ENCODE measurements around the gene ARHGAP10.

ARHGAP10 gene

DNA sequence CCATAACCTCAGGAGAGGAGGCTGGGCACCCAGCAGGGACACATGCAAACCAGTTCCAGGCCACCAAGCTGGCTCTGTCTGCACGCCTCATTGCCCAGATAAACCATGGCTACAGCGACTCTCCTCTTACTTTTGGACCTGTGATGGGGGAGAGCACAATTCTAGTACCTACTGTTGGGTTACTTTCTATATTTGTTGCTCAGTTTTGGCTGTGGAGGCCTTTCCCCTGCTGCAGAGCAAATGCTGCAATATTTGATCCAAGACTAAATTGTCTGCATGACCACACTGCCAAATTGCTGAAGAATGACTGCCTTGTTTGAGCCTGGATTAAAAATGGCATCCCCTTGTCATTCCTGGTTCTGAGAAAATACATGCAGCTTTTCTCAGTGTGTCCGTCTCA lies 253.5 kb downstream of the ARHGAP10 start:
- DNase-seq (ENCODE audit: low read depth): no peak
- no peak overlapping the region for H3K4me3 ChIP-seq (ENCODE audit: low read depth, low read length)
- no peak for TF ChIP-seq POLR2A (IDR thresholded peaks at IDR 0.05; ENCODE audit: extremely low read depth, insufficient read length)
- TF ChIP-seq MYC (IDR thresholded peaks at IDR 0.05; ENCODE audit: low read depth, low read length): no peak
- TF ChIP-seq, protein P1, sequence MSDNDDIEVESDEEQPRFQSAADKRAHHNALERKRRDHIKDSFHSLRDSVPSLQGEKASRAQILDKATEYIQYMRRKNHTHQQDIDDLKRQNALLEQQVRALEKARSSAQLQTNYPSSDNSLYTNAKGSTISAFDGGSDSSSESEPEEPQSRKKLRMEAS (IDR thresholded peaks at IDR 0.05; ENCODE audit: low read depth, low read length): no peak
- TF ChIP-seq, protein P2, sequence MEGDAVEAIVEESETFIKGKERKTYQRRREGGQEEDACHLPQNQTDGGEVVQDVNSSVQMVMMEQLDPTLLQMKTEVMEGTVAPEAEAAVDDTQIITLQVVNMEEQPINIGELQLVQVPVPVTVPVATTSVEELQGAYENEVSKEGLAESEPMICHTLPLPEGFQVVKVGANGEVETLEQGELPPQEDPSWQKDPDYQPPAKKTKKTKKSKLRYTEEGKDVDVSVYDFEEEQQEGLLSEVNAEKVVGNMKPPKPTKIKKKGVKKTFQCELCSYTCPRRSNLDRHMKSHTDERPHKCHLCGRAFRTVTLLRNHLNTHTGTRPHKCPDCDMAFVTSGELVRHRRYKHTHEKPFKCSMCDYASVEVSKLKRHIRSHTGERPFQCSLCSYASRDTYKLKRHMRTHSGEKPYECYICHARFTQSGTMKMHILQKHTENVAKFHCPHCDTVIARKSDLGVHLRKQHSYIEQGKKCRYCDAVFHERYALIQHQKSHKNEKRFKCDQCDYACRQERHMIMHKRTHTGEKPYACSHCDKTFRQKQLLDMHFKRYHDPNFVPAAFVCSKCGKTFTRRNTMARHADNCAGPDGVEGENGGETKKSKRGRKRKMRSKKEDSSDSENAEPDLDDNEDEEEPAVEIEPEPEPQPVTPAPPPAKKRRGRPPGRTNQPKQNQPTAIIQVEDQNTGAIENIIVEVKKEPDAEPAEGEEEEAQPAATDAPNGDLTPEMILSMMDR (IDR thresholded peaks at IDR 0.05; ENCODE audit: low read depth, low read length): no peak

DNA sequence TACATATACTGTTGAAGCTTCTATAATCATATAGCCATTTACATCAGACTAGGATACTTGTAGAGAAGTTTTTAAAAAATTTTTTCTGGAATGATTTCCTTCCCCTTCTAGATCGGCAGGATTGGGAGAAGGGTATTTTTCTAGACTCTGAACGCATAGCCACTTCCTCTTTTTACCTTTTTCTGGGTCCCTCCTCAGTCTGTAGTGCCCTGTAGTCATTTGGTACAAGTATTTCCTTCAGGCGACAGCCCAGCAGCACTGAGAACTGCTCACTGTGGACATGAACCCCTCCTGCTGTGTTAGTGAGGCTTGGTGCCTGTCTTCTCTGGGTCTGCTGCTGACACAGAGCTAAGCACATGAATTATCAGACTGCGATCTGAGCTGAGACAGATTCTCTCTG lies 255.4 kb downstream of the ARHGAP10 start:
- DNase-seq (ENCODE audit: low read depth): no peak
- TF ChIP-seq, protein P1 (IDR thresholded peaks at IDR 0.05; ENCODE audit: low read depth, low read length): no peak
- TF ChIP-seq POLR2A (IDR thresholded peaks at IDR 0.05; ENCODE audit: extremely low read depth, insufficient read length) (no peak), MYC (IDR thresholded peaks at IDR 0.05; ENCODE audit: low read depth, low read length) (no peak)
- TF ChIP-seq, protein P2 (IDR thresholded peaks at IDR 0.05; ENCODE audit: low read depth, low read length): no peak
- no peak overlapping the region for H3K4me3 ChIP-seq (ENCODE audit: low read depth, low read length)

DNA sequence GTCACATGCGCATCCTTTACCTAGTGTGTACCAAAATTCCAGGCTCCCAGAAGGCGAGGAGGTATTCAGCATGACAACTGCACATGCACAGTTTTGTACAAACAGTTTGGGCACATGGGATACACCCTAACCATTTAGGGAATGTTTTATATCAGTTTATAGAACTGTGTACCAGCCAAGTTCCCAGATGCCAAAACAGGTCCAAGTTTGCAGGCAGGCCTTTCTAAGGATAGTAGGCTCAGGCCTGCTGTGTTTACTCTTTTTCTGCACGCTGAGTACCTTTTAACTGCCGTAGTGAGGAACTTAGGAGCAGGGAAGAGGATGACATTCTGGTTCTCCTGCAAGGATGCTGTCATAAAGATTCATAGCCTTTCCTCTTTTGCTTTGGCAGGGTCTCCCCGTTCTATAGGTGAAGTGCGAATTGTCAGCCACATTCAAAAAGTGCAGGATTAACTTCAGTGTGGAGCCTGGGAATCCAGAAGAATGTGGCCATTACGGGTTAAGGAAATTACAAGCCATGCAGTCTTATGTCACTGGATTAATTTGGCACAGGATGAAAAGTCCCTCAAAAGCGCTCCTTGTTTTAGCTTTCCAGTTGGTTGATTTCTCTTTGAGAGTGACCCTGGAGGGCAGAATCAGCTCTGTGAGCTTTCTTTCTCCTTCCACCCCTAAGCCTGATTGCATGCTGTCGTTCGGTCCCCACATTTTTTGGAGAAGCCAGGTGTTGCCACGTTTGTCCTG lies 259.8 kb downstream of the ARHGAP10 start:
- DNase-seq (ENCODE audit: low read depth): no peak
- TF ChIP-seq MYC (IDR thresholded peaks at IDR 0.05; ENCODE audit: low read depth, low read length): no peak
- TF ChIP-seq POLR2A (IDR thresholded peaks at IDR 0.05; ENCODE audit: extremely low read depth, insufficient read length): no peak
- TF ChIP-seq, protein P2 (IDR thresholded peaks at IDR 0.05; ENCODE audit: low read depth, low read length): no peak
- TF ChIP-seq, protein P1 (IDR thresholded peaks at IDR 0.05; ENCODE audit: low read depth, low read length): no peak

DNA sequence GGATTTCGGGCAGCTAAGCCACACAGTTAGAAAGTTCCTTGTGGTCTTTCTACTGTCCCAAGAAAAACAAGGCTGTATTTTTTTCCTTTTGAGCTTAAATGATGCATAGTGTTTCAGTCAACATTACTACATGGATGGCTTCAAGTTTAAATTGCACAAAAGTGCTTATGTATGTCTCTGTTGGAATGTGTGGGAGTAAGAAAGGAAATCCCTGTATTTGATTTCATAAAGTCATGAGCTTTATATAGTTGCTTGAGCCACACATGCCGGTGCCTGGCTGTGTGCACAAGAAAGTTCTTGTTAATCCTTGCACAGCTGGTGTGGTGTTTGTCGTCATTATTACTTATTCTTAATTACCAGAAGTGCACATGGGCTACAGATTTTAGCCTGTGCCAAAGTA lies 262.2 kb downstream of the ARHGAP10 start:
- no peak for DNase-seq (ENCODE audit: low read depth)

More for the DNA sequence above, 259.8 kb downstream of the ARHGAP10 start:
- no peak overlapping the region for H3K4me3 ChIP-seq (ENCODE audit: low read depth, low read length)

DNA sequence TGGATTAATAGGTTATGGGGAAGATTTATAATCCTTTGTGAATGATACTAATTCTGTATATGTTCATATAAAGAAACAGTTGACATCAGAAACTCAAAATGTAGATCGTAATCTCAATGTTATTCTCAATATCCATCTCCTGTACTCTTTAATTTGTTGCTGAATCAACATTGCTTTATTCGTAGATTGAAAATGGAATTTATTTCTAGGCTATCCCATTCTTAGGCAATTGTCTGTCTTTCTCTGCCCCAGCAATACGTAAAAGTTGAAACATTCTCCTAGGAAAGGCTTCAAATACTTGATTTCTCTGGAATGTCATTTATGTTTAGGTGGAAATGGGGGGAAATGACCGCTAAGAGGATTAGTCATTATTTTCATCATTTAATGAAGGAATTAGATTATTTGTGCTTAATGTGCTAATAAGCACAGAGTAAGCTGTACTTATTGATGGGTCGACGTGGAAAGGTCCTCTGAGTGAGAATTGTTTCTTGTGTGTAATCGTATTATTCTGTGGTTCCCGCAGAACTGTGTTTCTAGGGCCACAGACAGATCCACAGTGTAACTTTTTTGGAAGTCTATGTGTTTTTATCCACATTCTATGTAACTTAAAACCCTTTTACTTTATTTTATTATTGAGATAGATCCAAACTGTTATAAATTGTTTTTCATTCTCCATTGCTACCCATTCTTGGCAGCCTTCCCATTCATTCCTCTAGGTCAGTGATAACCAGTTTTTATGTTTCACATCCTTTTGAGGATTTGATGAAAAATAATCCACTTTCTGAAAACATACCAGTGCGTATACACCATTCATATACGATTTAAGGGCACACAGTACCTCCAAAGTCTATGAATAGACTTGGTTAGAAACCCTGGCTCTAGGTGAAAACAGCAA lies 262.9 kb downstream of the ARHGAP10 start:
- TF ChIP-seq, protein P1 (IDR thresholded peaks at IDR 0.05; ENCODE audit: low read depth, low read length): no peak
- TF ChIP-seq, protein P2 (IDR thresholded peaks at IDR 0.05; ENCODE audit: low read depth, low read length): no peak
- no peak overlapping the region for H3K4me3 ChIP-seq (ENCODE audit: low read depth, low read length)
- DNase-seq (ENCODE audit: low read depth): no peak

More for the DNA sequence above, 262.2 kb downstream of the ARHGAP10 start:
- H3K4me3 ChIP-seq (ENCODE audit: low read depth, low read length): no peak overlapping the region
- TF ChIP-seq, protein P2 (IDR thresholded peaks at IDR 0.05; ENCODE audit: low read depth, low read length): no peak
- no peak for TF ChIP-seq MYC (IDR thresholded peaks at IDR 0.05; ENCODE audit: low read depth, low read length)
- no peak for TF ChIP-seq POLR2A (IDR thresholded peaks at IDR 0.05; ENCODE audit: extremely low read depth, insufficient read length)
- TF ChIP-seq, protein P1 (IDR thresholded peaks at IDR 0.05; ENCODE audit: low read depth, low read length): no peak

Measured in NB4 (cell line).